GM19328 (cell line): Measurements from ENCODE around the gene HSD17B10.
"Not testable (repeated sequence)": the region's sequence is repeated elsewhere in the genome, so short reads cannot be mapped to it uniquely, and the experiment has no call there.

Experiments used
- ATAC-seq: cut with Tn5 transposase; IDR thresholded peaks from one replicate; pipeline ENCODE4 v1.9.1; 2021; ENCODE audit warnings: mild to moderate bottlenecking, moderate library complexity; ENCODE audit not compliant: unreplicated experiment

HSD17B10 gene

DNA sequence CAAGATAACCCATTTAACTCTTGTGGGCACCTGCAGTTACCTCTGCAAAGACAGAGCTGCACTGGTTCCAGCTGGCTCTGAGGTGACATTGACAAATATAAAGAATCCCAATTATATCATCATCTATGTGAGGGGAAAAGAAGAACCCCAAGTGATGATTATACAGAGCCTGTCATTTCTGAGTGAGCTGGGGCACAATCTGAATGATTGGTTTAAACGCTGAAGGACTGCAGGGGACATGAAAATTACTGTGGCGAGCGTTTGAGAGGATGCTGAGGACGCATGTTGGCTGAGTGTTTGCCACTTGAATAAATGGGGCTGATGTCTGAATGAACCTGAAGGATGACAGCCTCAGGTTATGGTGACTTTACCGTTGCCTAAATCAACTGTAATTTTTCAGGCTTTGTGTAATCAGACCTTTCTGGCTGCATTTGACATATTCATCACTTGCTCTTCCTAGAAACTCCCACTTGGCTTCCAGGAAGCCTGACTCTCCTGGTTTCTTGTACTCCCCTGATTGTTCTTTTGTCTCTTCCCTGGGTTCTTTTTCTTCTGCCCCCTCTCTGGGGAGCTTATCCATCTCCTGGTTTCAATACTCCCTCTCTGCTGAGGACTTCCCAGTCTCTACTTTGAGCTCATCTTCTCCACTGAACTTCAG is 4.1 kb upstream of the HSD17B10 start:
- ATAC-seq: no peak

DNA sequence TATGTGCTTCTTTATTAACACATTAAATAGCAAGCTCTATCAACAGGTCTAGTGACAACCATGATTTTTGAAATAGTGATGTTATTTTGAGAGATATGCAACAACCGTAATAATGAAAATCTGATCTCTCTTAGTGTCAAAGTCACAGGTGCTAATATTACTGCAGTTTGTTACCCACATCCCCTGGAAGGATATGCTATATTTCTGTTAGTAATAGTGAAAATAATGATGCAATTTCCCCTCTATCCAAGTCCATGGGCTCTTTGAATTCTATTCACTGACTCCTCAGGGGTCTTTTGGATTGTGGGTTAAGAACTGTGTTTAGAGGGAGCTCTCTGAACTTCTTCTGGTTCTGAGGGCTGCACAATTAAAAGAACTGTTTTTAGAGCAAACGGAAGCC is 3.0 kb upstream of the HSD17B10 start:
- ATAC-seq: no peak

DNA sequence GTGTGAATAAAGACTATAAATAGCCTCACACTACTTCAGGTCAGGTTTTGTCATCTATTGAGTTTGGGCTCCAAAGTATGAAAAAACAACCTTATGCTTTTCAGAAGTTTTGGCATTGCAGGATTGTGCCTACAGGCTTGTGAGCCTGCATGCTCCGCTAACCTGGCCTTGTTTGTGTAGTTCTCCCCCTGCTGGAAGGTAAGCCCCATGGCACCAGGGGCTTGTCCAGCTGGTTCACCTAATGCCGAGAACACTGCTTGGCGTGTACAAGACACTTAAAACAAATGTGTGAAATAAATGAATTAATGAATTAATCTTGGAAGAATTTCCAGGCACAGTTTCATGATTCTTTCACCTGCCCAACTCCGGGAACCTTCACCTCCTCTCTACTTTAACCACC is 1.8 kb upstream of the HSD17B10 start:
- peak; percentile 72 for ATAC-seq

DNA sequence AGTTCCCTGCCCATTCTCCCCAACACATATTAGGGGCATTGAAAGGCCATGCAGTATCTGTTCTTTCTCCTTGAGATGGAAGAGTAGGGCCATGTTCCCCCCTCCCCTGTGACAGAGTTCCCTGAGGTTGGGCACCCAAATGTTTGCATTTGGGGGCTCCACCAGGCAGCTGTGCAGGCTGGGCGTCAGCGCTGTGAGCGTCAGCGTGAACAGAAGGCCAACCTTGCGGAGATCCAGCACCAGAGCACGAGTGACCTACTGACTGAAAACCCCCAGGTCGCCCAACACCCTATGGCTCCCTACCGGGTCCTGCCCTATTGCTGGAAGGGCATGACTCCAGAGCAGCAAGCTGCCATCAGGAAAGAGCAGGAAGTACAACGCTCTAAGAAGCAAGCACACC is 3.9 kb downstream of the HSD17B10 start:
- ATAC-seq: no peak

DNA sequence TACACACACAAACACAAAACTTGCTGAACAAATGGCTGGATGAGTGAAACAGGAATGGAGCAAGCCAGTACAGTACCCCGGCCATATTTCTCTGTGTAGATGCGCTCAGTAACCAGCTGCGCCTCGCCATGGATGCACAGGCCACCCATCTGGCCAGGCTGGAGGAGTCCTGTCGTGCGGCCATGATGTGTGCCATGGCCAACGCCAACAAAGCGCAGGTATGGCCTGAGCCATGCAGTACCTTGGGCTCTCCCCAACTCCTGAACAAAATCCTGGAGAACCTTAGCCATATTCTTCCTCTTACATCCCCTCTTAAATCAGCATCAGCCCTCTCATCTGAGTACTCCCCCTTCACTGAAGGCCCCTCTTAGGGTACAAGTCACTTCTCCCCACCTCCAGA is 4.4 kb downstream of the HSD17B10 start:
- ATAC-seq: no peak

DNA sequence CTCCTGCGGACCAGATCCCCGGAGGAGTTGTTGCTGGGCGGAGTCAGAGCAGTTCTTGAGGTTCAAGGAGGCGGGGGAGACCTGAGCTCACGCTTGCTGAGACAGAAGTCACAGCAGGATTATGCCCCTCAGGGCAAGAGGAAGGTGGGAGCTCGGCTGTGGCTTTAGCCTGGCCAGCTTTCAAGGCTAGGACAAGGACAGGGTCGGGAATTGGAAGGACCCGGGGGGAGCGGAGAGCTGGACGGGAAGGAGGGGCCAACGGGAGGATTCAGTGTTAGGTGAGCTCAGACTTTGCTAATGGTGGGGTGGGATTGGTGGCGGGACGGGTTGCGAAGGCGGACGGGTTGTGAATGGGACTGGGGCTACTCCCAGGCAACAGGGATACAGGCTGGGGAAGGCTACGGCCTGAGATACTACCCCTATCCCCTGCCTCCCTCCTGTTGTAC is 11.3 kb downstream of the HSD17B10 start, which contains the start of gene RIBC1:
TSS of gene RIBC1 (plus strand) at position 13 of the 446 bp plus-strand sequence. CDS start 3,404 bp downstream, outside the sequence.
- ATAC-seq: no peak

DNA sequence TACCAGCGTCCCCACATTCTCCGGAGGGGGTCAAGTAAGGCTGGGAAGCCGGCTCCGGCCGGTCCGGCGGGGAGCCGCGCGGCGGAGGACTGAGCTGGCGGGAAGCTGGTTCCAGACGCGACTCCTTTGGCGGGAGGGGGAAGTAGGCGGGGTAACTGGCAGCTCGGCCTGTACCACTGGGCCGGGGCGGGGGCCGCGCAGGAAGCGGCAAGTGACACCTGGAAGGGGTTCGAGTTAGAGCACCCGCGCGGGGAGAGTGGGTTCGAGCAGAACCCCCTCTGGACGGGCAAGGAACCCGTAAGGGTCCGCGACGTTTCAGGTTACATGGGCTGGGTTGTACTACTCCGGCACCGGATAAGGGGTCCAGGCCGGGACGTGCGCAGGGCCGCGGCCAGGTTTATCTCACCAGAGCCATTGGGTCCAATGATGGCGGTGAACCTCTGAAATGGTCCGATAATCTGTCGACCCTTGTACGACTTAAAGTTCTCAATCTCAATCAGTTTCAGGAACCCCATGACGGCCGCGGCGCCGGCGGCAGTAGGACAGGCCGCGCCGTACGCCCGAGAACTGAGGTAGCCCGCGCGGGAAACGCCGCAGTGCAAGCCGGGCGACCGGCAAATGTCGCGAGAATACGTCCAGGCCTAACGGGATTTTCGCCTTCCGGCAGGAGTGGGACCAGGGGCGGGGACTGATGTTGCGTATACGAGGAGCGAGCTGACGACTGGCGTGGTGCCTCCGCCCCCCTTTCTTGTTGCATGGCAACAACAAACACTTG is 11.9 kb downstream of the HSD17B10 start, which contains the start of gene SMC1A:
TSS of gene SMC1A (minus strand) at position 569 of the 775 bp plus-strand sequence. CDS start at position 515, 54 bp downstream.
- peak; percentile 90 for ATAC-seq

DNA sequence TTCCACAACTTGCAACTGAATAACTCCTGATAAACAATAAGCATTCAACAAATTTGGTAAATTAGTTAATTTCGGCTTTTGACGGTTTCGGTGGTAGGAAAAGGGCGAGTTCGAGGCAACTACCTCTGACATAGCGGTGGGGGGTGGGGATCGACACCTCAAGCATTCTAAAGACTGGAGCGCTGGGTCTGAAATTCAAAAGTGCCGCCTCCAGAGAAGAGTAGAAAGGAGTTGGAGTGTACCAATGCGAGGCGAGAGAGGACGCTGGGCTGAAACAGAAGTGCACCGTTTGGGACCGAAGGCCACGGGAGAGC is 12.4 kb downstream of the HSD17B10 start:
- peak; percentile 3 for ATAC-seq

DNA sequence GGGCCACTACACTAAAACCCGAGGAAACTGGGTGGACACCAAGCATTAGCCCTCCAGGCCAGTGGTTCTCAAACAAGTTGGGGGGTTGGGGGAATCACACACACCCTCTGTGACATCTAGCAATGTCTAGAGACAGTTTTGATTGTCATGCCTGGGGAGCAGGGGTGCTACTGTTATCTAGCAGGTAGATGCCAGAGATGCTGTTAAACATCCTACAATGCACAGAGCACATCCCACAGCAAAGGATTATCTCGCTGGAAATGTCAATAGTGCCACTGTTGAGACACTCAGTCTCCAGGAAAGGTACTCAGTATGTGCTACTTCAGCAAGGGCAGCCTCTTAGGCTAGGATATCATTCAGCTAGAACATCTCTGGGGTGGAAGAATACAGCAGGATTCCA is 13.0 kb downstream of the HSD17B10 start:
- ATAC-seq: no peak

DNA sequence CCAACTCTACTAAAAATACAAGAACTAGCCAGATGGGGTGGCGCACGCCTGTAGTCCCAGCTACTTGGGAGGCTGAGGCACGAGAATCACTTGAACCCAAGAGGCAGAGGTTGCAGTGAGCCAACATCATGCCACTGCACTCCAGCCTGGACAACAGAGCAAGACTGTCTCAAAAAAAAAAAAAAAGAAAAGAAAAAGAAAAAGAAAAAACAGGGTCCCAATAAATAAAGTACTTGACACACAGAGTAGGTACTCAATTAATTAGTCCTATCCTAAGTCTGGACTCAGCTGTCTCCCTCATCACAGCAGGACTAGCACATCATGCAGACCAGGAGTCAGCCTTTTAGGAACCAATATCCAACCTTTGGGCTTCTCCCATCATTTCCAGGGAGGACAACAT is 13.8 kb downstream of the HSD17B10 start:
- ATAC-seq: not testable (repeated sequence)

DNA sequence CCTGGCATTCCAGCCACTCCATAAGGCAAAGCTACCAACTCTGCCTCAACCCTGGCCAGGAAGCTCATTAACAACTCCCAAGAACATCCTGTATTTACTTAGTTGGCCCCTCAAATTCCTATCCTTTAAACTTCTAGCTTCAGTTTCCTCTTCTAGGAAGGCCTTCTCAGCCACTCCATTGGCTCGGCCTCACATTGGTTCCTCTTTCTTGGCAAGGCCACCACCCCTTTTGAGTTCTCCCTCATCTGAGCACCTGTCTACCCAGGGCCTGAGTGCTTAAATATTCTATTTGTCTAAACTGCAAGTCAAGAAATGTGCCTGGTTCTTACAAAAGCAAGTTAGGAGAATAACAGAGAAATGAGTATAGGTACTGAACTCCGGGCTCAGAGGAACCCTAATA is 21.7 kb downstream of the HSD17B10 start:
- no peak for ATAC-seq

DNA sequence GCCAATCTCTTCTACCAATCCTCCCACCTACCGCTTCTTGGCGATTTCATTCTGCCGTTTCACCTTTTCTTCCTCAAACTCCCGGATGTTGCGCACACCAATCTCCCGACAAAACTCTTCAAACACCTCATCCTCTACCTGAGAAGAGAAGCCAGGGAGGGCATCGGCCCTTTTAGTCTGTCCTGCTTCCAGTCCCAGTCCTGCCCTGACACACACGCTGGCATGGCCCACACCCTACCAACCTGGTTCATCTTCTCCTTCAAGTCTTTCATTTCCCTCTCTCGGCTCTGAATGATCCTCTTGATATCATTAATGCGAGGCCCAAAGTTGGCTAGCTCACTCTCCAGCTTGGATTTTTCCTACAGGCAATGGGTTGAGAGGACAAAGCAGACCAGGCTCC is 30.6 kb downstream of the HSD17B10 start:
- ATAC-seq: no peak

DNA sequence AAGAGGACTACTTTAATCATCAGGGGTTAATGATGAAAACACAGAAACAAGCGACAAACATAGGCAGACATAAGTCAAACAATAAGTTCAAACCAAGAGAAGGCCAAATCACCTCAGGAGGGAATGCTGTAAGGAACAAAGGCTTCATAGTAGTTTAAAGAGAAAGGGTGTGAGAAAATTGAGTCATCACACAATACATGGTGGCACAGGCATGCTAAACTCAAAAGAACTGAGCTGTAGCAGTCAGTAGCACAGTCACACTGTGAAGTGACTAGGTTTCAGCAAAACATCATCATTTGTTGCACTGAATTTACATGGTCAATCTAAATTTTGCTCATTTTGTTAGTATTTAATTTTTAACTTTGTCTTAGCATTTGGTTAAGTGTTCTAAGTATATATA is 36.0 kb downstream of the HSD17B10 start:
- no peak for ATAC-seq

DNA sequence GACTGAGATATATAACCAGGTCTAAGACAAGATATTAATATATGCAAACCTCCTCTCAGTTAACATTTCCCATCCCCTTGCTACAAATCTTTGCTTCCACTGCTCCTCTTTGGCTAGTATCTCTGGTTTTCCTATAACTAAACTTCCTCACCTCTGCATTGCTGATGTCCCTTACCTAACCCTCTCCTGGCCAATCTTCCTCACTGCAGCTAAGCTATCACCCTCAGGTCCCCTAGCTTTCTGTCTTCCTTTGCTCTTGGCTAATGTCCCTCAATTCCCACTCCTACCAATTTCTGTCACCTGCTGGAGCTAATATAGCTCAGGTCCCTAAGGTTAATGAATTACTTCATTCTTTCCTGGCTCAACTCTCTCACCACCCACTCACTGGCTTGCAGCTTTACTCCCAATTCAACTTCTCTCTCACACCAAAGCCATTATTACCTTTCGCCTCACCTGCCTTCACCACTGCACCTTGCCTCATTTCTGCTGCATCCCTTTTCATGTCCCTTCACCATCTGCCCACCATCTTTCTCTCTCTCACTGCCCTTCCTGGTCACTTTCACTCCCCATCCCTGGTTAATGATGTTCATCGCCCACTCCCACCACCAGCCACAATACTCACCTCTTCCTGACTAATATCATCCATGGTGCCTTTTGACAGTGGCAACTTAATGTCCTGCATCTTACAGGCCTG is 38.4 kb downstream of the HSD17B10 start:
- no peak for ATAC-seq

DNA sequence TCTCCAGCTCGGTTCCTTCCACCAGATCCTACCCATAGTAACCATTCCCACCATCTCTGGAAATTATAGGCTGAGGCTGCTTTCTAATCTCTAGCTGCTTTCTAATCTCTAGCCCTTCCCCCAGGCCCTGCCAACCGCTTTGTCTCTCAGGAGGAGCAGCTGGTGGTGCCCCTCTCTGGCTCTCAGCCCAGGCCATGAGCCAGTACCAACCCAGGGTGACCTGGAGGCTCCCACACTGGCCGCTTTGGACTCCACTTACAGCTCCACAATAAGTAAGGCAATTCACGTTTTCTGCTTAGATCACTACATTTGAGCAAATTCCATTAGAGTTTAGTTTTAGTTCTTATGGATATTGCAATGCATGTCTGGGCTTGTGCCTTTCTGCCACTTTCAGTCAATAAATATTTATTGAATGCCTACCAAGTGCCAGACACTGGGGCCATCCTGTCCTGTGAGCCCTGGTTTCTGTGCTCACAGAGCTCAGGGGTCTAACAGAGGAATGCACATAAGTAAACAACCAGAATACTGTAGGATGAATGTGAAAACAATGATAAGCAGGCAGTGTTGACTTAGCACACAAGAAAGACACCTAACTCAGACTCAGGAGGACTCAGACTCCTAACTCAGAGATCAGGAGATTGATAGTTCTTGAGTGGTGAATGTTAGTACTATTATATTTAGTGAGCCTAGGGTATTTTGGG is 50.6 kb downstream of the HSD17B10 start:
- no peak for ATAC-seq
